Measurements from ENCODE around the gene EBNA1BP2. TPM values are rescaled to one million over a fixed set of nuclear protein-coding genes. Genes with fewer than 3 reads are reported as not detected.

Gene EBNA1BP2
- total and polyA plus RNA-seq, 2 of the 4 experiments (the other 2 are of a cell fraction), result 82.8 to 135 TPM

DNA sequence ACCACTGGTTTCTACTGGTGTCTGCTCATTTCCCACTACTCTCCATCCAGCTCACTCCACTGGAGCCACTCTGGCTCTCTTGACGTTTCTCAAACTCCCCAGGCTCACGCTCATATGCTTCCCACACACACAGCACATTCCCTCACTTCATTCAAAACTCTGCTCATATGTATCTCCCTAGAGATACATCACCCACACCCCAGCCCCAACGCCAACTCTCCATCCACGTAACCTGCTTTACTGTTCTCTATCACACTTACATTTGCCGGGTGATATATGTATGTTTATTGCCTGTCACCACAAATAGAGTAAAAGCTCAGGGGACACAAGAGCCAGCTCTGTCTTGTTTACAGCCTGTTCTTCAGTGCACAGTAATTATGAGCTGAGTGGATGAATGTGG is 22.2 kb downstream of the EBNA1BP2 start:
- no peak overlapping the region for H4K8ac ChIP-seq (ENCODE audit: low read depth in 2 of 2, low read length in 2 of 2)
- H3K18ac ChIP-seq (ENCODE audit: low read depth, low read length), result no peak overlapping the region
- in situ Hi-C loops (cut with MboI; ENCODE audit: low sequenced_read_pairs) (no loop called here), dilution Hi-C loops (cut with HindIII; ENCODE audit: low sequenced_read_pairs, unreplicated experiment) (no loop called here), intact Hi-C loops (cut with micrococcal nuclease) (no loop called here)
- no peak overlapping the region for H3K14ac ChIP-seq (replicated peaks; ENCODE audit: low read depth, low read length)
- TF ChIP-seq BHLHE40 (IDR thresholded peaks at IDR 0.05; ENCODE audit: low read depth, low read length), result no peak
- TF ChIP-seq CHD1 (IDR thresholded peaks at IDR 0.05; ENCODE audit: low read depth, low read length), result no peak
- no peak for TF ChIP-seq RAD21 (IDR thresholded peaks at IDR 0.05; ENCODE audit: low read length)
- TF ChIP-seq USF2 (IDR thresholded peaks at IDR 0.05; ENCODE audit: low read depth, low read length), result no peak
- TF ChIP-seq SMC3 (IDR thresholded peaks at IDR 0.05; ENCODE audit: low read depth, low read length), result no peak
- TF ChIP-seq MAZ (IDR thresholded peaks at IDR 0.05; ENCODE audit: borderline replicate concordance, low read depth, low read length), result no peak
- no peak for TF ChIP-seq POLR2A (IDR thresholded peaks at IDR 0.05; ENCODE audit: low read depth, low read length)
- no peak for TF ChIP-seq CEBPB (IDR thresholded peaks at IDR 0.05; ENCODE audit: low read depth, low read length)
- TF ChIP-seq MXI1 (IDR thresholded peaks at IDR 0.05; ENCODE audit: borderline replicate concordance, low read depth, low read length), result no peak
- TF ChIP-seq FOS (IDR thresholded peaks at IDR 0.05; ENCODE audit: low read depth, low read length), result no peak
- no peak for TF ChIP-seq ELK1 (IDR thresholded peaks at IDR 0.05; ENCODE audit: borderline replicate concordance, low read depth, low read length)
- no peak for TF ChIP-seq NFE2L2 (IDR thresholded peaks at IDR 0.05; ENCODE audit: low read depth, low read length)
- no peak for TF ChIP-seq MAFK (IDR thresholded peaks at IDR 0.05; ENCODE audit: low read depth, low read length)
- no peak for TF ChIP-seq RCOR1 (IDR thresholded peaks at IDR 0.05; ENCODE audit: insufficient replicate concordance, low read length)
- TF ChIP-seq CTCF (conservative IDR thresholded peaks at IDR 0.05; ENCODE audit: low read depth, low read length), result no peak
- no peak for TF ChIP-seq RFX5 (IDR thresholded peaks at IDR 0.05; ENCODE audit: low read depth, low read length)
- no peak overlapping the region for H2AFZ ChIP-seq (replicated peaks; ENCODE audit: low read length, poor library complexity)
- H4K5ac ChIP-seq (ENCODE audit: low read depth, low read length), result no peak overlapping the region
- no peak overlapping the region for H2AK5ac ChIP-seq (ENCODE audit: low read depth, low read length)
- H3K56ac ChIP-seq (ENCODE audit: extremely low read depth, insufficient read depth, low read length), result no peak overlapping the region
- no peak overlapping the region for H3K4me2 ChIP-seq (ENCODE audit: low read depth, low read length)
- H3K9me1 ChIP-seq (ENCODE audit: insufficient read depth, low read length), result no peaks in the 10 kb centered on the region; the same call in 1 of the 2 replicates
- 22% methylated on average over 1 of the region's 5 CpGs; no CpG with 5 or more reads in 1 of the 2 experiments for WGBS, 2 experiments (ENCODE audit: extremely low coverage in 2 of 2, insufficient read length in 1 of 2)
- ATAC-seq (ENCODE audit: low read depth) (no peak), DNase-seq (no peak)
- no peak overlapping the region for H4K91ac ChIP-seq (ENCODE audit: insufficient read depth, low read depth, low read length)
- no peak overlapping the region for H3K27ac ChIP-seq (ENCODE audit: insufficient read depth, low read length)
- no peak overlapping the region for H3K23ac ChIP-seq (ENCODE audit: low read depth, low read length)
- no peak overlapping the region for H3K4ac ChIP-seq (ENCODE audit: low read depth, low read length)
- H3K79me1 ChIP-seq (ENCODE audit: low read depth in 1 of 2, low read length in 2 of 2), result no peaks in the 10 kb centered on the region
- H2BK120ac ChIP-seq (ENCODE audit: low read depth, low read length), result no peak overlapping the region
- no peak overlapping the region for H2BK15ac ChIP-seq (ENCODE audit: low read depth, low read length)
- ChIA-PET POLR2A (ENCODE audit: unreplicated experiment) (no interaction called here), CTCF (no interaction called here)
- H2AK9ac ChIP-seq (replicated peaks; ENCODE audit: low read depth, low read length, poor library complexity), result no peak overlapping the region
- H4K20me1 ChIP-seq (ENCODE audit: insufficient read depth, low read length), result no peaks in the 10 kb centered on the region
- no peak overlapping the region for H3K4me3 ChIP-seq (ENCODE audit: insufficient read depth, low read depth, low read length)
- H3K27me3 ChIP-seq (ENCODE audit: control insufficient read depth, insufficient read depth, low read length), result peaks cover 26% of the 10 kb centered on the region
- no TSS peak for BruUV-seq (replicated peaks)
- H3K9ac ChIP-seq (ENCODE audit: low read depth, low read length), result no peak overlapping the region
- H3K4me1 ChIP-seq (ENCODE audit: control insufficient read depth, insufficient read depth, low read length), result no peaks in the 10 kb centered on the region
- no peak overlapping the region for H2BK5ac ChIP-seq (ENCODE audit: low read depth, low read length, poor library complexity, severe bottlenecking)
- no peaks in the 10 kb centered on the region for H3K9me3 ChIP-seq (ENCODE audit: control insufficient read depth, insufficient read depth, low read length)
- no peak overlapping the region for H2BK20ac ChIP-seq (ENCODE audit: low read depth, low read length)
- no peaks in the 10 kb centered on the region for H3K36me3 ChIP-seq (ENCODE audit: control insufficient read depth, insufficient read depth, low read length)

All from IMR-90 (cell line).